Tibial nerve (tissue), 4 donors: ENCODE data around the gene WASF2. TPM values are rescaled to one million over a fixed set of nuclear protein-coding genes. Genes with fewer than 3 reads are reported as not detected.

ENCODE experiments used
- DNase-seq, 2 donors: peaks; one replicate each; pipeline ENCODE4 v3.0.0-alpha.2; 2019; ENCODE audit warnings: low spot score in 2 of 2
- H3K27ac ChIP-seq, 4 donors: fragments of 200-600 bp; sonication (generic) in 3 of 4; one replicate each; pipeline ENCODE4 v1.5.1; 2017 to 2019; ENCODE audit warnings: mild to moderate bottlenecking in 1 of 4
- H3K27me3 ChIP-seq, 2 donors: fragments of 200-600 bp; sonication (generic) in 1 of 2; one replicate each; pipeline versions ENCODE4 v1.5.1 to v1.6.0; 2017 to 2019
- H3K36me3 ChIP-seq, 3 donors: fragments of 200-600 bp; sonication (generic); one replicate each; pipeline ENCODE4 v1.5.1; 2018 to 2019
- H3K4me1 ChIP-seq, 4 donors: fragments of 200-600 bp; sonication (generic) in 3 of 4; one replicate each; pipeline ENCODE4 v1.5.1; 2017 to 2019
- H3K4me3 ChIP-seq, 4 donors: fragments of 200-600 bp; sonication (generic) in 3 of 4; one replicate each; pipeline ENCODE4 v1.5.1; 2017 to 2019; ENCODE audit warnings: mild to moderate bottlenecking in 1 of 4, moderate library complexity in 1 of 4
- H3K9me3 ChIP-seq, 4 donors: fragments of 200-600 bp; sonication (generic) in 3 of 4; one replicate each; pipeline ENCODE4 v1.5.1; 2017 to 2019
- EP300 ChIP-seq, 2 donors: sonication (generic); formaldehyde crosslinking; IDR thresholded peaks; one replicate each; pipeline ENCODE4 v1.6.1; 2017; ENCODE audit warnings: antibody characterized with exemption in 2 of 2, mild to moderate bottlenecking in 1 of 2
- POLR2A ChIP-seq, 2 donors: fragments of 450-650 bp; IDR thresholded peaks; one replicate each; pipeline ENCODE4 v1.6.1; 2017; ENCODE audit warnings: antibody characterized with exemption in 2 of 2, mild to moderate bottlenecking in 2 of 2, moderate library complexity in 2 of 2
- WGBS, 2 donors: methylation state at CpG; one replicate each; pipeline ENCODE4 v1.1.5; 2018; 5-methylcytosine and 5-hydroxymethylcytosine counted together
- total RNA-seq, 4 donors: library from RNA; depleted of rRNA; stranded (reverse); fragments of >200 nt; gene quantifications; one replicate each; pipeline ENCODE4 v1.1.0, GENCODE V29; 2016
- TF ChIP-seq, protein P1 (sequence below), 5 experiments: fragments of 200-600 bp in 3 of 5; fragments of 450-650 bp in 2 of 5; sonication (generic) in 3 of 5; IDR thresholded peaks; one replicate each; pipeline ENCODE4 v1.5.1; 2016 to 2019; ENCODE audit warnings: antibody characterized with exemption in 5 of 5, mild to moderate bottlenecking in 3 of 5, moderate library complexity in 2 of 5

The WASF2 gene
- total RNA-seq, 4 donors from 2014 or later = 74.9 to 95.9 (median 83.4) TPM

DNA sequence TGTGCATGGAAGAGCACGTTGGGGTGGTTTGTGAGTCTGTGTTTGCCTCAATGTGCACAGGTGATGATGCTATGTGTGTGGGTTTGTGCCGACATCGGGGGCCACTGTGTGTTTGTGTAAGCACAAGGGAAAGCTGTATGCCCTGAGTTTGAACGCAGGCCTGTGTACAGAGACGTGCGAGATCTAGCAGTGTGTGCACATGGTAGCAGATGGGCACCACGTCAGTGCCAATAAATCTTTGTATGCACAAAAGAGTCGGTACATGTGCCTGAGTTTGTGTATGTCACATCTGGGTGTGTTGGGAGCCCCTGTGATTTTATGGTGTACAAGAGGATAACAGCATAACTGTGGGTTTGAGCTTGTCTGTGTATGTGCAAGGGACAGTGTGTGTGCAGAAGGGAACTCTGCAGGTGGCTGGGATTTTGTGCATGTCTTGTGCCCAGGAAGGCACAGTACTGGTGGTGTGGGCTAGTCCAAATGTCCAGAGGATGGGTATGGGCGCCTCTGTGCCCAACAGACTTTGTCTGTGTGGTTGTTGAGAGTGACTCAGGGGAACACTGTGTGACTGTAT lies 32.0 kb upstream of the WASF2 start:
- H3K4me3 ChIP-seq = peak overlapping the region in 1 of 4 donors; percentile 12
- DNase-seq = no peak
- no peak for TF ChIP-seq POLR2A (IDR thresholded peaks at IDR 0.05)
- no peak for TF ChIP-seq EP300 (IDR thresholded peaks at IDR 0.05)
- TF ChIP-seq, protein P1, sequence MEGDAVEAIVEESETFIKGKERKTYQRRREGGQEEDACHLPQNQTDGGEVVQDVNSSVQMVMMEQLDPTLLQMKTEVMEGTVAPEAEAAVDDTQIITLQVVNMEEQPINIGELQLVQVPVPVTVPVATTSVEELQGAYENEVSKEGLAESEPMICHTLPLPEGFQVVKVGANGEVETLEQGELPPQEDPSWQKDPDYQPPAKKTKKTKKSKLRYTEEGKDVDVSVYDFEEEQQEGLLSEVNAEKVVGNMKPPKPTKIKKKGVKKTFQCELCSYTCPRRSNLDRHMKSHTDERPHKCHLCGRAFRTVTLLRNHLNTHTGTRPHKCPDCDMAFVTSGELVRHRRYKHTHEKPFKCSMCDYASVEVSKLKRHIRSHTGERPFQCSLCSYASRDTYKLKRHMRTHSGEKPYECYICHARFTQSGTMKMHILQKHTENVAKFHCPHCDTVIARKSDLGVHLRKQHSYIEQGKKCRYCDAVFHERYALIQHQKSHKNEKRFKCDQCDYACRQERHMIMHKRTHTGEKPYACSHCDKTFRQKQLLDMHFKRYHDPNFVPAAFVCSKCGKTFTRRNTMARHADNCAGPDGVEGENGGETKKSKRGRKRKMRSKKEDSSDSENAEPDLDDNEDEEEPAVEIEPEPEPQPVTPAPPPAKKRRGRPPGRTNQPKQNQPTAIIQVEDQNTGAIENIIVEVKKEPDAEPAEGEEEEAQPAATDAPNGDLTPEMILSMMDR (IDR thresholded peaks at IDR 0.05) = no peak
- 43 to 52% methylated on average over 9 of the region's 9 CpGs for WGBS, 2 donors
- no peaks in the 10 kb centered on the region for H3K27me3 ChIP-seq
- H3K9me3 ChIP-seq = no peaks in the 10 kb centered on the region
- peaks cover 0 to 95% (median 70%) of the 10 kb centered on the region in 4 donors for H3K4me1 ChIP-seq
- peak overlapping the region in 3 of 4 donors; percentile 59 to 76 (median 70) for H3K27ac ChIP-seq
- H3K36me3 ChIP-seq = no peaks in the 10 kb centered on the region

DNA sequence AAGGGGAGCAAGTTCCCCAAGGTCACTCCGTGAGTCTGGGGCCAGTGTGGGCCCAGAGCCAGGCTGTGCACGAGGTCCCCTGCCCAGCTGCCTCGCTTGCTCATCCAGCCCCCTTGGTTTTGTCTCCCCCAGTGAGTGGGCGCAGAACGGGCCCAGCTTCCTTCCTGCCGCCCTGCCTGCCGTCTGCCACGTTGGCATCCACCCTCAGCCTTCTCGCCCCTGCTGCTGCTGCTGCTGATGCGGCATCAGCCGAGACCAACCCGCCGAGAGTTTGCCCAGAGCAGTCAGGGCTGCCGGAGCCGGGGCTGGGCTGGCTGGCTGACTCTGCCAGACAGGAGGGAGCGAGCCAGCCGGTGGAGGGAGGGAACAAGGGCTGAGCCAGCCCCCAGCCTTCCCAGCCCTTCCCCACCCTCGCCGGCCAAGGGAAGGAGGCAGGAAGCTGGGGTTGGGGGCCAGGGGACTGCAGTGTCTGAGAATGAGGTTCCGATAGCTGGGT lies 31.4 kb upstream of the WASF2 start:
- Histone ChIP-seq H3K27me3 (no peaks in the 10 kb centered on the region), H3K9me3 (no peaks in the 10 kb centered on the region), H3K4me3 (peak overlapping the region in 1 of 4 donors; percentile 12), H3K4me1 (peaks cover 0 to 91% (median 65%) of the 10 kb centered on the region in 4 donors), H3K27ac (peak overlapping the region; percentile 11 to 76 (median 64)), H3K36me3 (no peaks in the 10 kb centered on the region)
- no peak for DNase-seq
- TF ChIP-seq EP300 (IDR thresholded peaks at IDR 0.05) (no peak), POLR2A (IDR thresholded peaks at IDR 0.05) (no peak)
- TF ChIP-seq, protein P1 (IDR thresholded peaks at IDR 0.05) = no peak
- WGBS, 2 donors = 13 to 14% methylated on average over 16 to 20 of the region's 20 CpGs

DNA sequence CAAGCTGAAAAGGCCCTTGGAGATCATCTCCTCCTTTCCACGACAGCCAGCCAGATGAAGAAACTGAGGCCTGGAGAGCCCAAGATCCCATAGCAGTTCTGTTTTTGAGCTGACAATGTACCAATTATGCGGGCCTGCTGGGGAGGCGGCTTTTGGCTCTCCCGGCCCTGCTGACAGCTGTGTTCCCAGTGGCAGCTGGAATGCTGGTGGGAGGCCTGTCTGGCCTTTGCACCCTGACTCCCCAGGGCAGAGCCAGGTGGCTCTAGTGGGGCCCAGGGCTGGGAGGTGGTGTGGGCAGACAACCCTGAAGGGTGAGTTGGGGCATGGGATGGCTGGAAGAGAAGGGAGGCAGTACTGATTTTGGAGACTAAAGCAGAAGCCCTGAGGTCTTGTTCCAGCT lies 30.7 kb upstream of the WASF2 start:
- 30 to 44% methylated on average over 3 of the region's 4 CpGs for WGBS, 2 donors
- H3K36me3 ChIP-seq = no peaks in the 10 kb centered on the region
- no peak for DNase-seq
- no peaks in the 10 kb centered on the region for H3K27me3 ChIP-seq
- H3K27ac ChIP-seq = peak overlapping the region; percentile 11 to 76 (median 64)
- no peak overlapping the region for H3K4me3 ChIP-seq
- no peak for TF ChIP-seq POLR2A (IDR thresholded peaks at IDR 0.05)
- peak in 1 of 2 donors; percentile 53 for TF ChIP-seq EP300 (IDR thresholded peaks at IDR 0.05)
- H3K4me1 ChIP-seq = peaks cover 0 to 89% (median 60%) of the 10 kb centered on the region in 4 donors
- no peaks in the 10 kb centered on the region for H3K9me3 ChIP-seq

DNA sequence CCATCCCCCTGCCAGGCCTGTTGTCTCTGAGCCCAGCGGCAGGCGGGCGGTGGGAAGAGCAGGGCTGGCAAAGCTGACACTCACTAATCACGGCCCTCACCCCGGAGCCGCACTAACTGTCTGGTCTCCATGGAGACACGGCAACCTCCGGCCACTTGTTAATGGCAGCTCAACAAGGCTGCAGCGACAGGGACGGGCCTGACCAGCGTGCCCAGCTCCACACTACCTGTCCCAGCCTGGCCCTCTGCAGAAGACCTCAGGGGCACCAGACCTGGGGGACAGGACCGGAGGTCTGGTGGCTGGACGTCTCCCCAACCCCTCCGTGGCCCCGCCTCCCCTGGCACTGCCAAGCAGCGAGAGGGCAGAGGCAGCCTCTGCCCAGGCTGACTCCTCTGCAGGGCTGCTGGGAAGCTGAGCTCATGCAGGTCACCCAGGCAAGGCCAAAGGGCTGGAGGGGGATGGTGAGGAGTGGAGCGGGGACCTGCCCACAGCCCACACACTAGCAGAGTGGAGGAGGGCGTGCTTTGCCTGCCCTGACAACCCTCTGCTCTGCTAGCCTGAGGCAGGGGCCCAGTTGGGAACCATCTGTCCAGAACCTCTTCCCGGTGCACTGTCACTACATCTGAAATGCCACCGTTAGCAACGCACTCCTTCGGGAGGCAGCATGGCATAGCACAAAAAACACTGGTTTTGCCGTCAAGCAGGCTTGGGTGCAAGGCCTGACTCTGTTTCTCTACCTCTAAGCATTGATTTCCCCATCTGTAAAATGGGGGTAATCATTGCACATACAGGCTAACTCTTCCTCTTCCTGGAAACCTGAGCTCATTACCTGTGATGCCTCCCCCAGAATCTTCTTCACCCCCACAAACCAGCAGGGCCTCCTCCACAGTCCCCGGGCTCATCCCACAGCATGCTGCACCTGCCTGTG lies 29.6 kb upstream of the WASF2 start:
- no peaks in the 10 kb centered on the region for H3K9me3 ChIP-seq
- H3K4me3 ChIP-seq = peak overlapping the region in 2 of 4 donors; percentile 7 to 12
- no peaks in the 10 kb centered on the region for H3K36me3 ChIP-seq
- H3K27me3 ChIP-seq = no peaks in the 10 kb centered on the region
- DNase-seq = no peak
- TF ChIP-seq EP300 (IDR thresholded peaks at IDR 0.05) (peak in 1 of 2 donors; percentile 15), POLR2A (IDR thresholded peaks at IDR 0.05) (no peak)
- TF ChIP-seq, protein P1 (IDR thresholded peaks at IDR 0.05) = no peak
- WGBS, 2 donors = 49 to 55% methylated on average over 9 to 19 of the region's 24 CpGs
- H3K4me1 ChIP-seq = peaks cover 0 to 89% (median 54%) of the 10 kb centered on the region in 4 donors
- peak overlapping the region; percentile 20 to 76 (median 69) for H3K27ac ChIP-seq

DNA sequence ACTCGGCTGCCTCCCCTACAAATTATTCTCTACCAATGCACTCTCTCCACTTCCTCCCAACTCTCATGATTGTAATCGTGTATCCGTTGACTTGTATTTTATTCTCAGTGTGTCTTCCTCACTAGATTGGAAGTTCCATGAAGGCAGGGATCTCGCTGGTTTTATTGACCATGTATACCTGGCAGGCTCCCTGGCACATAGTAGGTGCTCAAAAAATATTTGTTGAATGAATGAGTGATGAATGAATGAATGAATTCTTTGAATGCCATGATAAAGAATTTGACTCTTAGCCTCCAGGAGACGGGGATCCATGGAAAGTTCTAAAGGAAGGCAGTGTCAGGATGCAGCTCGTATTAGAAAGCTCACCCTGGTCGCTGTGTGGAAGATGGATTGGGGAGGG lies 28.8 kb upstream of the WASF2 start:
- 80 to 85% methylated on average over 7 of the region's 7 CpGs for WGBS, 2 donors
- Histone ChIP-seq H3K4me1 (peaks cover 0 to 92% (median 56%) of the 10 kb centered on the region in 4 donors), H3K27ac (peak overlapping the region; percentile 20 to 76 (median 69)), H3K36me3 (no peaks in the 10 kb centered on the region), H3K4me3 (no peak overlapping the region), H3K9me3 (no peaks in the 10 kb centered on the region), H3K27me3 (no peaks in the 10 kb centered on the region)
- TF ChIP-seq, protein P1 (IDR thresholded peaks at IDR 0.05) = no peak
- TF ChIP-seq POLR2A (IDR thresholded peaks at IDR 0.05) = no peak
- TF ChIP-seq EP300 (IDR thresholded peaks at IDR 0.05) = no peak
- DNase-seq = no peak
